Activated T-helper 2 cell treated with anti-CD3 and anti-CD28 coated beads, Interferon-gamma antibody, Interleukin-2, Interleukin-4, amounts not matched to agents 10 μg/mL and 5 μg/mL and 100 μg/mL, durations not matched to agents 14 hours and 24 hours and 36 hours (primary cell): Measurements from ENCODE around the gene GRM7. TPM values are rescaled to one million over a fixed set of nuclear protein-coding genes. Genes with fewer than 3 reads are reported as not detected.

Experiments
- DNase-seq: peaks from one replicate; pipeline ENCODE4 v3.0.0; 2021; ENCODE audit warnings: low spot score
- H3K27ac Mint-ChIP-seq: one replicate; pipeline ENCODE4 v1.8.0; 2021; ENCODE audit warnings: mixed read lengths
- H3K27me3 Mint-ChIP-seq: one replicate; pipeline ENCODE4 v1.8.0; 2021; ENCODE audit warnings: low read depth, mixed read lengths
- H3K36me3 Mint-ChIP-seq: one replicate; pipeline ENCODE4 v1.8.0; 2021; ENCODE audit warnings: low read depth, mixed read lengths
- H3K4me1 Mint-ChIP-seq: one replicate; pipeline ENCODE4 v1.8.0; 2021; ENCODE audit warnings: low read depth, mixed read lengths
- H3K4me3 Mint-ChIP-seq: one replicate; pipeline ENCODE4 v1.8.0; 2021; ENCODE audit warnings: low read depth, mild to moderate bottlenecking, moderate library complexity, mixed read lengths
- H3K9me3 Mint-ChIP-seq: one replicate; pipeline ENCODE4 v1.8.0; 2021; ENCODE audit warnings: mixed read lengths
- intact Hi-C: fragments of 100-400 bp; cut with micrococcal nuclease; formaldehyde crosslinking; loops from one replicate; pipeline ENCODE4 v1.15.1; 2023
- total RNA-seq: library from RNA; stranded (reverse); gene quantifications from 2 replicates; pipeline ENCODE4 v1.2.3, GENCODE V29; 2022

GRM7 gene
- total RNA-seq, 1 donor from 2014 or later, result not detected

- Mint-ChIP-seq H3K4me3 (no peak overlapping the region), H3K4me1 (no peaks in the 10 kb centered on the region), H3K27ac (no peak overlapping the region), H3K36me3 (no peaks in the 10 kb centered on the region), H3K9me3 (no peaks in the 10 kb centered on the region), H3K27me3 (no peaks in the 10 kb centered on the region)
- DNase-seq, result no peak
- intact Hi-C loops, result no loop called here
Observed at GRCh38 chr3:7381741-7382140, 520.8 kb downstream of the GRM7 start.

GRCh38 chr3:7382293-7383010, 521.5 kb downstream of the GRM7 start:
- Mint-ChIP-seq H3K4me3 (no peak overlapping the region), H3K27ac (no peak overlapping the region), H3K27me3 (no peaks in the 10 kb centered on the region), H3K9me3 (no peaks in the 10 kb centered on the region), H3K36me3 (no peaks in the 10 kb centered on the region), H3K4me1 (no peaks in the 10 kb centered on the region)
- intact Hi-C loops, result no loop called here
- DNase-seq, result no peak

- Mint-ChIP-seq H3K4me1 (no peaks in the 10 kb centered on the region), H3K9me3 (no peaks in the 10 kb centered on the region), H3K4me3 (no peak overlapping the region), H3K36me3 (no peaks in the 10 kb centered on the region), H3K27ac (no peak overlapping the region), H3K27me3 (no peaks in the 10 kb centered on the region)
- no peak for DNase-seq
- intact Hi-C loops, result no loop called here
Observed at GRCh38 chr3:7385635-7386034, 524.7 kb downstream of the GRM7 start.

- Mint-ChIP-seq H3K27me3 (no peaks in the 10 kb centered on the region), H3K27ac (no peak overlapping the region), H3K4me3 (no peak overlapping the region), H3K36me3 (no peaks in the 10 kb centered on the region), H3K9me3 (no peaks in the 10 kb centered on the region), H3K4me1 (no peaks in the 10 kb centered on the region)
- no peak for DNase-seq
- intact Hi-C loops, result no loop called here
Observed at GRCh38 chr3:7388026-7388425, 527.1 kb downstream of the GRM7 start.

GRCh38 chr3:7392206-7392605, 531.3 kb downstream of the GRM7 start:
- Mint-ChIP-seq H3K4me3 (no peak overlapping the region), H3K27me3 (no peaks in the 10 kb centered on the region), H3K36me3 (no peaks in the 10 kb centered on the region), H3K9me3 (peaks cover 8% of the 10 kb centered on the region), H3K27ac (no peak overlapping the region), H3K4me1 (no peaks in the 10 kb centered on the region)
- no peak for DNase-seq
- intact Hi-C loops, result no loop called here

- H3K27ac Mint-ChIP-seq, result no peak overlapping the region
Observed at GRCh38 chr3:7393944-7394605, 533.2 kb downstream of the GRM7 start.

GRCh38 chr3:7396534-7396933, 535.6 kb downstream of the GRM7 start:
- DNase-seq, result no peak

More at GRCh38 chr3:7393944-7394605, 533.2 kb downstream of the GRM7 start:
- Mint-ChIP-seq H3K9me3 (peaks cover 8% of the 10 kb centered on the region), H3K4me1 (no peaks in the 10 kb centered on the region), H3K27me3 (no peaks in the 10 kb centered on the region), H3K4me3 (no peak overlapping the region), H3K36me3 (no peaks in the 10 kb centered on the region)
- intact Hi-C loops, result no loop called here
- no peak for DNase-seq

GRCh38 chr3:7397097-7397496, 536.2 kb downstream of the GRM7 start:
- H3K27ac Mint-ChIP-seq, result no peak overlapping the region
- H3K36me3 Mint-ChIP-seq, result no peaks in the 10 kb centered on the region
- no peaks in the 10 kb centered on the region for H3K27me3 Mint-ChIP-seq
- H3K4me1 Mint-ChIP-seq, result no peaks in the 10 kb centered on the region
- DNase-seq, result no peak
- peaks cover 8% of the 10 kb centered on the region for H3K9me3 Mint-ChIP-seq
- intact Hi-C loops, result no loop called here
- H3K4me3 Mint-ChIP-seq, result no peak overlapping the region

More at GRCh38 chr3:7396534-7396933, 535.6 kb downstream of the GRM7 start:
- no peaks in the 10 kb centered on the region for H3K36me3 Mint-ChIP-seq
- H3K27me3 Mint-ChIP-seq, result no peaks in the 10 kb centered on the region
- no peaks in the 10 kb centered on the region for H3K4me1 Mint-ChIP-seq
- H3K4me3 Mint-ChIP-seq, result no peak overlapping the region
- H3K27ac Mint-ChIP-seq, result no peak overlapping the region
- intact Hi-C loops, result no loop called here
- H3K9me3 Mint-ChIP-seq, result peaks cover 8% of the 10 kb centered on the region

- no peak for DNase-seq
- intact Hi-C loops, result no loop called here
- no peaks in the 10 kb centered on the region for H3K4me1 Mint-ChIP-seq
- no peaks in the 10 kb centered on the region for H3K9me3 Mint-ChIP-seq
- H3K27ac Mint-ChIP-seq, result no peak overlapping the region
- H3K27me3 Mint-ChIP-seq, result no peaks in the 10 kb centered on the region
- no peak overlapping the region for H3K4me3 Mint-ChIP-seq
- no peaks in the 10 kb centered on the region for H3K36me3 Mint-ChIP-seq
Observed at GRCh38 chr3:7400360-7400759, 539.4 kb downstream of the GRM7 start.

- Mint-ChIP-seq H3K27me3 (no peaks in the 10 kb centered on the region), H3K27ac (no peak overlapping the region), H3K36me3 (no peaks in the 10 kb centered on the region), H3K4me1 (no peaks in the 10 kb centered on the region), H3K9me3 (no peaks in the 10 kb centered on the region), H3K4me3 (no peak overlapping the region)
- no peak for DNase-seq
- intact Hi-C loops, result no loop called here
Observed at GRCh38 chr3:7401418-7401817, 540.5 kb downstream of the GRM7 start.

- Mint-ChIP-seq H3K27me3 (no peaks in the 10 kb centered on the region), H3K4me3 (no peak overlapping the region), H3K27ac (no peak overlapping the region), H3K9me3 (no peaks in the 10 kb centered on the region), H3K4me1 (no peaks in the 10 kb centered on the region), H3K36me3 (no peaks in the 10 kb centered on the region)
- intact Hi-C loops, result no loop called here
- no peak for DNase-seq
Observed at GRCh38 chr3:7407107-7407506, 546.2 kb downstream of the GRM7 start.

- H3K36me3 Mint-ChIP-seq, result no peaks in the 10 kb centered on the region
- intact Hi-C loops, result no loop called here
- no peak for DNase-seq
- H3K4me1 Mint-ChIP-seq, result no peaks in the 10 kb centered on the region
- H3K4me3 Mint-ChIP-seq, result no peak overlapping the region
- H3K9me3 Mint-ChIP-seq, result no peaks in the 10 kb centered on the region
- no peak overlapping the region for H3K27ac Mint-ChIP-seq
- H3K27me3 Mint-ChIP-seq, result no peaks in the 10 kb centered on the region
Observed at GRCh38 chr3:7410782-7411181, 549.9 kb downstream of the GRM7 start.

- Mint-ChIP-seq H3K4me1 (no peaks in the 10 kb centered on the region), H3K27ac (no peak overlapping the region), H3K36me3 (no peaks in the 10 kb centered on the region), H3K4me3 (no peak overlapping the region), H3K9me3 (no peaks in the 10 kb centered on the region), H3K27me3 (no peaks in the 10 kb centered on the region)
- intact Hi-C loops, result no loop called here
- no peak for DNase-seq
Observed at GRCh38 chr3:7421065-7421464, 560.1 kb downstream of the GRM7 start.
